HG02884 (cell line): ENCODE data around the gene COPE.
"Not testable (repeated sequence)": the region's sequence is repeated elsewhere in the genome, so short reads cannot be mapped to it uniquely, and the experiment has no call there.

Source experiments
- ATAC-seq: cut with Tn5 transposase; IDR thresholded peaks from one replicate; pipeline ENCODE4 v1.9.1; 2021; ENCODE audit warnings: mild to moderate bottlenecking, moderate library complexity; ENCODE audit not compliant: unreplicated experiment

Gene COPE

GRCh38 chr19:18940769-18941627, 21.8 kb upstream of the COPE start, which contains the start of gene HOMER3:
TSS of gene HOMER3 (minus strand) at chr19:18941217. CDS start at chr19:18938982, 2,235 bp downstream.
- ATAC-seq = no peak

GRCh38 chr19:18939922-18940768, 21.0 kb upstream of the COPE start:
- no peak for ATAC-seq

DNA sequence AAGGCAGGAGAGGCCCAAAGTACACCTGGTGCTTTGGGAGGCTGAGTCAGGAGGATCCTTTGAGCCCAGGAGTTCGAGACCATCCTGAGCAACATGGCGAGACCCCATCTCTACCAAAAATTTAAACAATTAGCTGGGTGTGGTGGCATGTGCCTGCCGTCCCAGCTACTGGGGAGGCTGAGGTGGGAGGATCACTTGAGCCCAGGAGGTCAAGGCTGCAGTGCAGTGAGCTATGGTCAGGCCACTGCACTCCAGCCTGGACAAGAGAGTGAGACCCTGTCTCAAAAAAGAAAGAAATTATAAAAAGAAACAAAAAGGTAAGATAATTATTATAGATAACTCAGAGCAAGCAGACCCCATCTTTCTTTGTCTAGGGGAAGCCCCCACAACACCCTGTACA, 20.0 kb upstream of the COPE start:
- ATAC-seq = no peak

DNA sequence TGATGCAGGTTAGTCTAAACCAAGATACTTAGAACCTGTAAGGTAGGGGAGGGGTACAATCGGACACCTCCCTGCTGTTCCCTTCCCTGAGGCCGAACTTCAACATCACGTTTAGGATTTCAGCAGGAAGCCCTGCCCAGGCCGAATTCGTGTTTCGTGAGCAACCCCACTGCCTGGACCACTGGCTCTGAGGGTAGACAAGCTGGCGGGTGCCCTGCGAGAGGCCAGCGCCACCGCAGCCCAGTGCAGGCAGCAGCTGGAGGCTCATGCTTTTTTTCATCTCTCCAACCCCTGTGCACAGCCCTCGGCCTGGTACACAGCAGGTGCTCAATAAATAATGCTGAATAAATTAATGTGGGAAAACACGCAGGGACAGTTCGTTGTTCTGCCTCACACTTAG, 14.1 kb upstream of the COPE start:
- no peak for ATAC-seq

DNA sequence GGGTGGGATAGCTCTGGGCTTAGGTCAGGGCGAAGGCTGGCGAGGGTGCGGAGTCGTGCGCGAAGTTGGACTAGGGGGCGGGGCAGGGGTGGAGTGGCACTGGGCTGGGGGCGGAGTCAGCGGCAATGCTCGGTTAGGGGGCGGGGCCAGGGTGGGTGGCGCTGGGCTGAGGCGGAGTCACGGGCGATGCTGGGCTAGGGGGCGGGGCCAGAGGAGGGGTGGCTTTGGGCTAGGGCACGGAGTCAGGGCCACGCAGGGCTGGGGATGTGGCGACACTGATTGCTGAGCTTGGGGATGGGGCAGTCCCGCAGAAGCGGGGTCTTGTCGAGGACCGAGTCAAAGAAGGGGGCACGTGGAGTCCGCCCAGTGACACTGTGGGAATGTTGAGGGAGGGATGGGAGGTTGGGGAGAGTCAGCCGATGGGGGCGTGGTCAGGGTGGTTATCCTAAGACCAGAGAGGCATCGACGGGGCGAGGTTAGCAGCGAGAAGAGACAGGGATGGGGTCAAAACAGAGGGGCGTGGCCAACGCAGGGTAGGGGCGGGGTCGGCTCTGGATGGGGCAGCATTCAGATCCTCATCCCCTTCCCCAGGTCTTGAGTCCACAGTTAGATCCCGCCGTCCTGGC, 13.1 kb upstream of the COPE start:
- ATAC-seq = no peak

GRCh38 chr19:18931316-18932162, 12.4 kb upstream of the COPE start:
- ATAC-seq = no peak

GRCh38 chr19:18929311-18929710, 10.1 kb upstream of the COPE start:
- no peak for ATAC-seq

DNA sequence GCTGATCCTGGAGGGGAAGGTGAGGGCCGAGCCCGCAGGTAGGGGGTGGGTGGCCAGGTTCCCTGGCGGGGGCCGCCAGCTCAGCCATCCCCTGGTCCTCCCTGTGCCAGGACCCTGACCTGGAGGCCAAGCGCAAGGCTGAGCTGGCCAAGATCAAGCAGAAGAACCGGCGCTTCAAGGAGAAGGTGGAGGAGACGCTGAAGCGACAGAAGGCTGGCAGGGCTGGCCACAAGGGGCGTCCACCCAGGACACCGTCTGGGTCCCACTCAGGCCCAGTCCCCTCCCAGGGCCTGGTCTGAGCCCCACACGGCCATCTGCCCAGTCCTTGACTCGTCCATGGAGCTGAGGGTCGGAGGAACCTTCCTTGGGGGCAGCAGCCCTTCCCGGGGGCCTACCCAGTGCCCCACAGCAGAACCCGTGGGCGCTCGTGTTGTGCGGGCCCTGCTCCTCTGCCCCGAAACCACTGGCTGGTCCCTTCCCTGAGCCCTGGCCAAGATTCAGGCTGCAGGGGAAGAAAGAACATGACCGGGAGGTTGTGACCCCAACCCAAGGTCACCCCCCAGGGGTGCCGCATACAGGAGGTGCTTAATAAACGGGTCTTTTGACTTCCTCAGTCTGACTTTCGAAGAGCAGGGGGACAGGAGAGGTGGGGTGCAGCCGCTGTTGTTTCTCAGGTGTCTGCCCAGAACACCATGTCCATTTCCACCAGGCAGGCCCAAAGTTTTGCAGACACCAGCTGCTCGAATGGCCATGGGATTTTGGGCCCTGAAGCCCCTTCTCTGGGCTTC, 9.0 kb upstream of the COPE start:
- no peak for ATAC-seq

DNA sequence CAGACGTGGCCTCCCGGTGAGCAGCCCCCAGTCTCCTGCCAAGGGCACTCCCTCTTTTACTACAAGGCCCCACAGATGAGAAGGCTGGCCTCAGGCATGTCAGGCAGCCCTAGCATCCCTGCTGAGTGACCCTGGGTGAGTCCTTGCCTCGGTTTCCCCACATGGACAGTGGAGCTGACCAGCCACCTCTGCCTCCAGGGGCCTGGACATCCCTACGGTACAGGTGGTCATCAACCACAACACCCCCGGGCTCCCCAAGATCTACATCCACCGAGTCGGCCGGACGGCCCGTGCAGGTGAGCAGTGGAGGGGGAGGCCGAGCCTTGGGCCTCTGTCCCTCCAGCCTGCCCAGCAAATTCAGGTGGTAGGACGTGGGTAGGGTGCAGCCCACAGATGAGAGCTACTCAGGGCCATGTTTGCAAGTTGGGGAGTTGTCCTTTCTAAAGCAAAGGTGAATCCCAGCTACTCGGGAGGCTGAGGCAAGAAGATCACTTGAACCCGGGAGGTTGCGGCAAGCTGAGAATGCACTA, 5.6 kb upstream of the COPE start:
- ATAC-seq = no peak

DNA sequence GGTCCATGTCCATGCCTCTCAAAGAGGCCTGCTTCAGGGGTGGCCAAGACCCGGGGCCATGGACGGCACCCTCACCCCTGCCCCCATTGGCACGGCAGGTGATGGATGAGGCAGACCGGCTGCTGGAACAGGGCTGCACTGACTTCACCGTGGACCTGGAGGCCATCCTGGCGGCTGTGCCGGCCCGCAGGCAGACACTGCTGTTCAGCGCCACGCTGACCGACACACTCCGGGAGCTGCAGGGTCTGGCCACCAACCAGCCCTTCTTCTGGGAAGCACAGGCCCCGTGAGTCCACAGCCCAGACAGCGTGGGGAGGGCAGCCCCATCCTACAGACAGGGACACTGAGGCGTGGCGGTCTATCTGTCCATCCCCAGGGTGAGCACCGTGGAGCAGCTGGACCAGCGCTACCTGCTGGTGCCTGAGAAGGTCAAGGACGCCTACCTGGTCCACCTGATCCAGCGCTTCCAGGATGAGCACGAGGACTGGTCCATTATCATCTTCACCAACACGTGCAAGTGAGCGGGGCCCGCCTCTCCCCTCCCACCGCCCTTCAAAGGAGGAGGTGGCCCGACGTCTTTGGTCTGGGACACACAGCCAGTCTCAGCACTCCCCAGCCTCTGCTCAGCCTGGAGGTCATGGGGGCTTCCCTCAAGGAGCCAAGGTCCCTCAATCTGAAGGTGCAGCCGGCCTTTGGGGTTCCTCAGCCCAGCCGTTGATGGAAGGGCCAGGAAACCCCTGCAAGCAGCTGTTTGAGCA, 3.2 kb upstream of the COPE start:
- ATAC-seq = no peak

DNA sequence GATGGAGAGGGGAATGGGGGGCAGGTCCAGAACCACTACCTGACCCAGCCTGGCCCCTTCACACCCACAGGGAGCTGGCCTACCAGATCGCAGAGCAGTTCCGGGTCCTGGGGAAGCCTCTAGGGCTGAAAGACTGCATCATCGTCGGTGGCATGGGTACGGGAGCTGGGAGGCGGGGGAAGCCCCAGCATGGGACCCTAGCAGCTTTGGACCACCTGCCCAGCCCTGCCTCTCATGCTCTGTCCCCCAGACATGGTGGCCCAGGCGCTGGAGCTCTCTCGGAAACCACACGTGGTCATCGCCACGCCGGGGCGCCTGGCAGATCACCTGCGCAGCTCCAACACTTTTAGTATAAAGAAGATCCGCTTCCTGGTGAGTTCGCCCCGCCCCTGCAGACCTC, 2.4 kb upstream of the COPE start:
- no peak for ATAC-seq

DNA sequence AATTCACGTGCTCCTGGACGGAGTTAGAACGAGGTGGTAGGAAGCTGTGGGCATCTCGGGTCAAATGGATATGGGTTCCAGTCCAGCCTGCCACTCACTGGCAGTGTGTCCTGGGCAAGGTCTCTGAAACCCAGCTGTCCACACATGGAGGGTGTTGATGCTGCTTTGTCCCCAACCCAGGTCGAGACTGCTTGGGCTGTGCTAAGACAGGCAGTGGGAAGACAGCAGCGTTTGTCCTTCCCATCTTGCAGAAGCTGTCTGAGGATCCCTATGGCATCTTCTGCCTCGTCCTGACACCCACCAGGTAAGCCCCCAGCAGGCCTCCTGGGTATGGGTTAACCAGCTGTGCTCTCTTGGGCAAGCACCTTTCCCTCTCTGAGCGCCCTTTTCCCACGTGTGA, 1.2 kb upstream of the COPE start:
- no peak for ATAC-seq

- no peak for ATAC-seq
Observed at GRCh38 chr19:18919900-18920214, 670 bp upstream of the COPE start.

- ATAC-seq = not testable (repeated sequence)
Observed at GRCh38 chr19:18917593-18917992, 1.6 kb downstream of the COPE start.

- no peak for ATAC-seq
Observed at GRCh38 chr19:18915639-18916038, 3.5 kb downstream of the COPE start.

- ATAC-seq = no peak
Observed at GRCh38 chr19:18913466-18913865, 5.7 kb downstream of the COPE start.

- ATAC-seq = no peak
Observed at GRCh38 chr19:18912933-18913332, 6.3 kb downstream of the COPE start.

DNA sequence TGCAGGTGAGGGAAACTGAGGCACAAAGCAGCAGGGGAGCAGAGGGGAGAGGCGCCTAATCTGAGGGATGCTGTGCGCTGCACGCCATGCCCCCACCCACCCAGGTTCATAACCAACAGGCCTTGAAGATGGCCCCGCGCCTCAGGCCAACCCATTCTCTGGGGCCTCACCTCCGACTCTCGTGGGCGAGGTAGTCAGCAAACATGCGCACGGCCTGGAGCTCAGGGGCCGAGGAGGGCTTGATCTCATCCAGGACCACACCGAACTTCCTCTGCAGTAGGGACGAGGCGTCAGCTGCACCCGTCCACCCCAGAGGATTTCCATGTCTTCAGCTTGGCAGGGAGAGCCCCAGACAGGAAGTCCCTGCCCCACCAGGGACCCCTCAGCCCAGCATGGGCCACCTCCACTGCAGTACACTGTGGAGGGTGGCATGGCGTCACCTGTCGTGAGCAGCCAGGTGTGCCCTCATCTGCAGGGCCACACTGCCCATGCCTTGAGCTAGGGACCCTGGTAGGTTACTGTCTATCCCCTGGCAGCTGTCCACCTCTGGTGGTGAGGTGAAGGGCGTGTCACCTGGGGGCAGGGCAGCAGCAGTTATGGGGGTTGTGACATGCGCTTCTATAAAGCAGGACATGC, 8.3 kb downstream of the COPE start:
- ATAC-seq = no peak

DNA sequence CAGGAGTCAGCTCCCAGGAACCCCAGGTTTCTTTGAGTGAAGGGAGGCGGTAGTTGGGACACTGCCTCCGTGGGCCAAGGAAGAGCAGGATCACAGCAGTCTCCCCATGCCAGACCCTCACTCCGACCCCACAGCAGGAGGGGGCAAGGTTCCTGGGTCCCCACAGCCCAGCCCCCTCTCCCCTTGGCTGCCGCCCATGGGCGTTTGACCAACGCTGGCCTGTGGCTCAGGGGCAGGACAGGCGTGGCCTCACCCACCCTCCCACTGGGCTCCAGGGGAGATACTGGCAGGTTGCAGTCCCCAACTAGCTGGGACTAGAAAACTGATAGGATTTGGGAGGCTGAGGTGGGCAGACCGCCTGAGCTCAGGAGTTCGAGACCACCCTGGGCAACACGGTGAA, 9.2 kb downstream of the COPE start:
- no peak for ATAC-seq
